OCI-LY3 (cell line): Measurements from ENCODE around the gene C9orf153.
"Not testable (repeated sequence)": the region's sequence is repeated elsewhere in the genome, so short reads cannot be mapped to it uniquely, and the experiment has no call there.

Experiments used
- H2AFZ ChIP-seq: fragments of 200-600, 300-600 bp; shearing (Covaris generic); 2 replicates; pipeline ENCODE4 v1.6.0; 2014; ENCODE audit warnings: antibody characterized with exemption, low read depth, low read length
- H3K27ac ChIP-seq: fragments of 200-600, 300-600 bp; sonication (generic); 2 replicates; pipeline ENCODE4 v1.5.1; 2014; ENCODE audit warnings: mild to moderate bottlenecking, low read length, moderate library complexity, mixed read lengths
- H3K27me3 ChIP-seq: fragments of 200-600, 300-600 bp; sonication (generic); 2 replicates; pipeline ENCODE4 v1.6.1; 2014; ENCODE audit warnings: low read depth, low read length, mixed read lengths
- H3K36me3 ChIP-seq: fragments of 200-600, 300-600 bp; sonication (generic); replicated peaks from 2 replicates; pipeline ENCODE3; 2014; ENCODE audit warnings: low read depth, low read length, mixed read lengths
- H3K4me1 ChIP-seq: fragments of 300-600, 200-600 bp; sonication (generic); 2 replicates; pipeline ENCODE4 v1.6.1; 2014; ENCODE audit warnings: low read length, mixed read lengths
- H3K4me2 ChIP-seq: fragments of 200-600, 300-600 bp; sonication (generic); 2 replicates; pipeline ENCODE4 v1.6.1; 2014; ENCODE audit warnings: low read length, mixed read lengths
- H3K4me3 ChIP-seq: fragments of 300-600, 200-600 bp; sonication (generic); 2 replicates; pipeline ENCODE4 v1.5.1; 2014; ENCODE audit warnings: antibody characterized with exemption, mild to moderate bottlenecking, low read length, moderate library complexity
- H3K79me2 ChIP-seq: fragments of 300-600, 200-600 bp; shearing (Covaris generic); 2 replicates; pipeline ENCODE4 v1.6.1; 2014; ENCODE audit warnings: mild to moderate bottlenecking, low read length, mixed read lengths
- H3K9ac ChIP-seq: fragments of 300-600, 200-600 bp; shearing (Covaris generic); 2 replicates; pipeline ENCODE4 v1.6.0; 2014; ENCODE audit warnings: mild to moderate bottlenecking, low read length, moderate library complexity
- H3K9me3 ChIP-seq: fragments of 200-600, 300-600 bp; shearing (Covaris generic); 2 replicates; pipeline ENCODE4 v1.6.1; 2014; ENCODE audit warnings: low read length, mixed read lengths; ENCODE audit not compliant: insufficient read depth
- H4K20me1 ChIP-seq: fragments of 200-600, 300-600 bp; sonication (generic); 2 replicates; pipeline ENCODE4 v1.6.1; 2016; ENCODE audit warnings: low read length, mixed read lengths; ENCODE audit not compliant: insufficient read depth
- EZH2phosphoT487 ChIP-seq: fragments of 200-600 bp; shearing (Covaris generic); IDR thresholded peaks from 2 replicates; pipeline ENCODE4 v1.6.1; 2018; ENCODE audit warnings: antibody characterized with exemption, mixed run types, low read depth
- TF ChIP-seq, protein P1 (sequence below): fragments of 200-600, 300-600 bp; sonication (generic); IDR thresholded peaks from 2 replicates; pipeline ENCODE4 v1.5.1; 2014; ENCODE audit warnings: antibody characterized with exemption, low read length, low read depth

C9orf153 gene

DNA sequence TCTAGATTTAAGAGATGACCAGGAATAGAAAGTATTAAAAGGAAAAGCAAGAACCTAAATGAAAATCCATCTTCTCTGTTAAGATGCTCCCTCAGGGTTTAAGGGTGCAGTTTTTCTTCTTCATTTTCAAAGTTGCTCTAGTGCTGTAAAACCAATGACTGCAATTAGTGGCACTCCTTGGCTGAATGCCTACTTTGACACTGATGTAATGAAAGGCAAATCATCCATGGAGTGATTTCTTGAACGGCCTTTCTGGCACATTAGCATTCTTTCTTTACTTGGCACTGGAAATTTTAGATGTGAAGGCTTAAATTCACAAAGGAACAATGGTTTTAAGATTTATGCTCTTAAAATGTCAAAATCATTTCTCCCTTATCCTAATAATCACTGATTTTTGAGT, 42.2 kb upstream of the C9orf153 start:
- peaks cover 27% of the 10 kb centered on the region for H3K4me1 ChIP-seq
- no peaks in the 10 kb centered on the region for H4K20me1 ChIP-seq
- no peaks in the 10 kb centered on the region for H3K9me3 ChIP-seq
- H3K36me3 ChIP-seq = peaks cover 69% of the 10 kb centered on the region
- H3K27ac ChIP-seq = no peak overlapping the region
- H2AFZ ChIP-seq = no peak overlapping the region
- TF ChIP-seq, protein P1, sequence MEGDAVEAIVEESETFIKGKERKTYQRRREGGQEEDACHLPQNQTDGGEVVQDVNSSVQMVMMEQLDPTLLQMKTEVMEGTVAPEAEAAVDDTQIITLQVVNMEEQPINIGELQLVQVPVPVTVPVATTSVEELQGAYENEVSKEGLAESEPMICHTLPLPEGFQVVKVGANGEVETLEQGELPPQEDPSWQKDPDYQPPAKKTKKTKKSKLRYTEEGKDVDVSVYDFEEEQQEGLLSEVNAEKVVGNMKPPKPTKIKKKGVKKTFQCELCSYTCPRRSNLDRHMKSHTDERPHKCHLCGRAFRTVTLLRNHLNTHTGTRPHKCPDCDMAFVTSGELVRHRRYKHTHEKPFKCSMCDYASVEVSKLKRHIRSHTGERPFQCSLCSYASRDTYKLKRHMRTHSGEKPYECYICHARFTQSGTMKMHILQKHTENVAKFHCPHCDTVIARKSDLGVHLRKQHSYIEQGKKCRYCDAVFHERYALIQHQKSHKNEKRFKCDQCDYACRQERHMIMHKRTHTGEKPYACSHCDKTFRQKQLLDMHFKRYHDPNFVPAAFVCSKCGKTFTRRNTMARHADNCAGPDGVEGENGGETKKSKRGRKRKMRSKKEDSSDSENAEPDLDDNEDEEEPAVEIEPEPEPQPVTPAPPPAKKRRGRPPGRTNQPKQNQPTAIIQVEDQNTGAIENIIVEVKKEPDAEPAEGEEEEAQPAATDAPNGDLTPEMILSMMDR = no peak
- TF ChIP-seq EZH2phosphoT487 = no peak
- H3K4me3 ChIP-seq = no peak overlapping the region
- H3K27me3 ChIP-seq = no peaks in the 10 kb centered on the region
- no peak overlapping the region for H3K9ac ChIP-seq
- no peaks in the 10 kb centered on the region for H3K79me2 ChIP-seq
- H3K4me2 ChIP-seq = no peak overlapping the region

DNA sequence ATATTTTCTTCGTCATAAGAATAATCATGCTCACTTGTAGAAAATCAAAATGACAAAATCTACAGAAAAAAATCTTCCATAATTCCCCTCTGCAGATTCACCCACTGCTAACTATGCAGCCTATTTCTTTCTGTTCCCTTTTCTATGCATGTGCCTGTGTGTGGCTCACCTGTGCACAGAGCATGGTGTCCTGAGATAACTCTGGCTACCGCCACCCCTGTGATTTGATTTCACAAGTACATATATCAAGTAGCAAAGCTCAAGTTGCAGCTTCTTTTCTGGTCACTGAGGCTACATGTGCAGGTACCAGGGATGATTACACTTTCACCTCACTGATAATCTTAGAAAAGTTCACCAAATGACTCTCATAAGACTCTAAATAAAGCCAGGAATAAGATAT, 41.2 kb upstream of the C9orf153 start:
- TF ChIP-seq EZH2phosphoT487 = no peak
- TF ChIP-seq, protein P1 = no peak
- H3K4me2 ChIP-seq = peak overlapping the region; percentile 35
- H3K27me3 ChIP-seq = no peaks in the 10 kb centered on the region
- H4K20me1 ChIP-seq = no peaks in the 10 kb centered on the region
- H3K4me1 ChIP-seq = peaks cover 27% of the 10 kb centered on the region
- H3K9me3 ChIP-seq = no peaks in the 10 kb centered on the region
- peaks cover 70% of the 10 kb centered on the region for H3K36me3 ChIP-seq
- no peak overlapping the region for H2AFZ ChIP-seq
- H3K79me2 ChIP-seq = no peaks in the 10 kb centered on the region
- peak overlapping the region; percentile 33 for H3K27ac ChIP-seq
- H3K4me3 ChIP-seq = no peak overlapping the region
- no peak overlapping the region for H3K9ac ChIP-seq

DNA sequence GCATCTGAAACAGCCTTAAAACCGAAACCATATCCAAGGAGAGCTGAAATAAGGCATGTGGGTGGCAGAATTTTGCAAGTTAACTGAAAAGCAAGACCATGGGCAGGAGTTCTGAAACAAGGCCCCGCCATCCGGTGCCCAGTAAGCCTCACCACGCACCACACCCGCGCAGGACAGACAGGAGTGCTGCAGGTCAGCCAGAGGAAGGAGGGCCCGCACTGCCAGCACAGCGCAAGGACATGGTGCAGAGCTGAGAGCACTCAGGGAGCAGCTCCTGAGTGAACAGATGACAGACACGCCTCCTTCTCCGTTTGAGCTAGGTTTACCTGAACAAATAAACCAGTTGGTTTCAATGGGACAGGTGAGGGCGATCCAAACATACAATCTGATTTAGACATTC, 39.4 kb upstream of the C9orf153 start:
- Histone ChIP-seq H3K9ac (no peak overlapping the region), H3K4me2 (no peak overlapping the region), H3K36me3 (peaks cover 57% of the 10 kb centered on the region), H4K20me1 (no peaks in the 10 kb centered on the region), H3K4me1 (peaks cover 27% of the 10 kb centered on the region), H3K9me3 (no peaks in the 10 kb centered on the region), H3K79me2 (no peaks in the 10 kb centered on the region), H3K4me3 (no peak overlapping the region), H2AFZ (no peak overlapping the region), H3K27me3 (no peaks in the 10 kb centered on the region), H3K27ac (no peak overlapping the region)
- TF ChIP-seq EZH2phosphoT487 = no peak
- TF ChIP-seq, protein P1 = no peak

DNA sequence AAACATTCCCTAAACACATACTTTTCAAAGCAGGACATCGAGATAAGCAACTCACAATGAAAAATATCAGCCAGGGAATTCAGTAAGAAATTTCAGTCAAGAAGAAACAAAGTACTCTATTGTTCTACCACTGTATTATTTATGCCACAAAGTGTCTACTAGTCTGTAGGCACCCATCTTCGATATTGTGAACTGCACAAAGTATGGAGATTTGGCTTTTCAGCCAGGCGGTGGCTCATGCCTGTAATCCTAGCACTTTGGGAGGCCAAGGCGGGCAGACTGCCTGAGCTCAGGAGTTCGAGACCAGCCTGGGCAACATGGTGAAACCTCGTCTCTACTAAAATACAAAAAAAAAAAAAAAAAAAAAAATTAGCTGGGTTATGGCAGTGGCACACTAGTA, 30.9 kb upstream of the C9orf153 start:
- not testable (repeated sequence) for H3K9me3 ChIP-seq, H3K27ac ChIP-seq, H2AFZ ChIP-seq, H3K79me2 ChIP-seq, H3K27me3 ChIP-seq, H3K4me2 ChIP-seq, H3K9ac ChIP-seq, H3K4me3 ChIP-seq, H4K20me1 ChIP-seq
- Histone ChIP-seq H3K36me3 (peaks cover 14% of the 10 kb centered on the region), H3K4me1 (peaks cover 41% of the 10 kb centered on the region)
